ENCODE data around the gene CLDN2. TPM values are rescaled to one million over a fixed set of nuclear protein-coding genes. Genes with fewer than 3 reads are reported as not detected.

The CLDN2 gene
- total RNA-seq, 1 experiment from 2014 or later = 17.6 TPM

- no peaks in the 10 kb centered on the region for H3K36me3 Mint-ChIP-seq (ENCODE audit: insufficient read depth, unreplicated experiment)
- TF ChIP-seq CTCF (IDR thresholded peaks at IDR 0.05; ENCODE audit: unreplicated experiment) = no peak
- H3K27ac Mint-ChIP-seq (ENCODE audit: unreplicated experiment) = no peak overlapping the region
- BruUV-seq (replicated peaks) = no TSS peak
- intact Hi-C loops (cut with micrococcal nuclease; ENCODE audit: unreplicated experiment) = no loop called here
- H3K4me3 Mint-ChIP-seq (ENCODE audit: low read depth, unreplicated experiment) = no peak overlapping the region
- CTCF ChIA-PET = no interaction called here
- peaks cover 9% of the 10 kb centered on the region for H3K4me1 Mint-ChIP-seq (ENCODE audit: low read depth, unreplicated experiment)
- H3K9me3 Mint-ChIP-seq (ENCODE audit: low read depth, unreplicated experiment) = no peaks in the 10 kb centered on the region
- DNase-seq = no peak
- no peaks in the 10 kb centered on the region for H3K27me3 Mint-ChIP-seq (ENCODE audit: unreplicated experiment)
These were observed 30.7 kb upstream of the CLDN2 start for GRCh38 chrX:106889468-106889867.

GRCh38 chrX:106891762-106892460, 28.3 kb upstream of the CLDN2 start:
- Mint-ChIP-seq H3K4me1 (ENCODE audit: low read depth, unreplicated experiment) (peaks cover 31% of the 10 kb centered on the region), H3K4me3 (ENCODE audit: low read depth, unreplicated experiment) (no peak overlapping the region), H3K36me3 (ENCODE audit: insufficient read depth, unreplicated experiment) (peaks cover 4% of the 10 kb centered on the region), H3K27me3 (ENCODE audit: unreplicated experiment) (no peaks in the 10 kb centered on the region), H3K9me3 (ENCODE audit: low read depth, unreplicated experiment) (no peaks in the 10 kb centered on the region), H3K27ac (ENCODE audit: unreplicated experiment) (no peak overlapping the region)
- no peak for TF ChIP-seq CTCF (IDR thresholded peaks at IDR 0.05; ENCODE audit: unreplicated experiment)
- no peak for DNase-seq
- intact Hi-C loops (cut with micrococcal nuclease; ENCODE audit: unreplicated experiment) = loop anchor here (10.0 kb wide), 1 partner anchor 553 kb away; the partner anchor contains the start of gene FRMPD3
- BruUV-seq (replicated peaks) = no TSS peak
- CTCF ChIA-PET = interaction anchor here (1.5 kb wide), 1 partner anchor 8 kb away, joined by 3 read pairs; no protein-coding TSS in a partner anchor

- H3K36me3 Mint-ChIP-seq (ENCODE audit: insufficient read depth, unreplicated experiment) = peaks cover 4% of the 10 kb centered on the region
- peak; percentile 75 for DNase-seq
- TF ChIP-seq CTCF (IDR thresholded peaks at IDR 0.05; ENCODE audit: unreplicated experiment) = peak; percentile 74
- CTCF ChIA-PET = interaction anchor here (0.7 to 1.5 kb wide), 6 partner anchors 19 to 647 kb away, joined by 3 to 39 read pairs (median 4); no protein-coding TSS in a partner anchor
- no peak overlapping the region for H3K4me3 Mint-ChIP-seq (ENCODE audit: low read depth, unreplicated experiment)
- peaks cover 46% of the 10 kb centered on the region for H3K4me1 Mint-ChIP-seq (ENCODE audit: low read depth, unreplicated experiment)
- no peaks in the 10 kb centered on the region for H3K27me3 Mint-ChIP-seq (ENCODE audit: unreplicated experiment)
- H3K9me3 Mint-ChIP-seq (ENCODE audit: low read depth, unreplicated experiment) = no peaks in the 10 kb centered on the region
- H3K27ac Mint-ChIP-seq (ENCODE audit: unreplicated experiment) = no peak overlapping the region
- BruUV-seq (replicated peaks) = no TSS peak
- intact Hi-C loops (cut with micrococcal nuclease; ENCODE audit: unreplicated experiment) = loop anchor here (1.0 to 10.0 kb wide), 3 partner anchors 38 to 550 kb away; partner anchors contain the start of gene FRMPD3
These were observed 25.8 kb upstream of the CLDN2 start for GRCh38 chrX:106894392-106894909.

- Mint-ChIP-seq H3K27ac (ENCODE audit: unreplicated experiment) (peak overlapping the region; percentile 70), H3K27me3 (ENCODE audit: unreplicated experiment) (no peaks in the 10 kb centered on the region), H3K4me3 (ENCODE audit: low read depth, unreplicated experiment) (no peak overlapping the region), H3K9me3 (ENCODE audit: low read depth, unreplicated experiment) (no peaks in the 10 kb centered on the region), H3K4me1 (ENCODE audit: low read depth, unreplicated experiment) (peaks cover 52% of the 10 kb centered on the region), H3K36me3 (ENCODE audit: insufficient read depth, unreplicated experiment) (peaks cover 4% of the 10 kb centered on the region)
- intact Hi-C loops (cut with micrococcal nuclease; ENCODE audit: unreplicated experiment) = loop anchor here (1.0 to 10.0 kb wide), 3 partner anchors 38 to 550 kb away; partner anchors contain the start of gene FRMPD3
- CTCF ChIA-PET = interaction anchor here (0.6 to 1.5 kb wide), 7 partner anchors 19 to 647 kb away, joined by 3 to 39 read pairs (median 3); no protein-coding TSS in a partner anchor
- BruUV-seq (replicated peaks) = no TSS peak
- no peak for TF ChIP-seq CTCF (IDR thresholded peaks at IDR 0.05; ENCODE audit: unreplicated experiment)
- DNase-seq = peak; percentile 57
These were observed 25.2 kb upstream of the CLDN2 start for GRCh38 chrX:106894978-106895452.
